Placental epithelial cell (primary cell): ENCODE data around the gene RGL1. TPM values are rescaled to one million over a fixed set of nuclear protein-coding genes. Genes with fewer than 3 reads are reported as not detected.

ENCODE experiments used
- total RNA-seq: library from RNA; depleted of rRNA; stranded (reverse); fragments of >200 nt; gene quantifications from 2 replicates; pipeline ENCODE4 v1.2.3, GENCODE V29; 2012

RGL1 gene
- total RNA-seq = 1.2 and 4.3 TPM in 2 replicates

GRCh38 chr1:183804916-183805841, at the start of gene RGL1:
RGL1 (plus strand) TSS chr1:183805120; CDS start chr1:183805298, 178 bp downstream.

Other genes starting within 250 kb of the RGL1 start
- 8.6 and 48.4 TPM in 2 replicates for gene NCF2, start 214.7 kb upstream of the RGL1 start, total RNA-seq
- 25.1 and 103 TPM in 2 replicates for gene ARPC5, start 169.3 kb upstream of the RGL1 start, total RNA-seq
- gene APOBEC4, start 151.8 kb upstream of the RGL1 start, total RNA-seq = not detected in 2 replicates
- gene COLGALT2, start 232.6 kb downstream of the RGL1 start, total RNA-seq = under 0.01 and 0.22 TPM in 2 replicates
- 10.6 and 47.7 TPM in 2 replicates for gene TSEN15, start 246.6 kb downstream of the RGL1 start, total RNA-seq